GM19463 (cell line): ENCODE data around the gene RIOK1.
"Not testable (repeated sequence)": the region's sequence is repeated elsewhere in the genome, so short reads cannot be mapped to it uniquely, and the experiment has no call there.

Experiments
- ATAC-seq: cut with Tn5 transposase; IDR thresholded peaks from one replicate; pipeline ENCODE4 v1.9.1; 2021; ENCODE audit warnings: mild to moderate bottlenecking, moderate library complexity; ENCODE audit not compliant: unreplicated experiment

The RIOK1 gene

GRCh38 chr6:7389451-7390225 is at the start of gene RIOK1, which contains the start of gene CAGE1:
Gene RIOK1 (plus strand): TSS chr6:7389808. CDS start chr6:7390003, 195 bp downstream.
Gene CAGE1 (minus strand): TSS chr6:7389742. CDS start chr6:7387173, 2,569 bp downstream.
- peak; percentile 94 for ATAC-seq

GRCh38 chr6:7341271-7341670 is 48.3 kb upstream of the RIOK1 start:
- no peak for ATAC-seq

GRCh38 chr6:7341989-7342742 is 47.4 kb upstream of the RIOK1 start:
- ATAC-seq, result peak; percentile 77

GRCh38 chr6:7343546-7344475 is 45.8 kb upstream of the RIOK1 start:
- ATAC-seq, result no peak

GRCh38 chr6:7344773-7345450 is 44.7 kb upstream of the RIOK1 start:
- ATAC-seq, result not testable (repeated sequence)

- ATAC-seq, result not testable (repeated sequence)
Observed at GRCh38 chr6:7347551-7347997, 42.0 kb upstream of the RIOK1 start.

- ATAC-seq, result not testable (repeated sequence)
Observed at GRCh38 chr6:7350591-7350990, 39.0 kb upstream of the RIOK1 start.

GRCh38 chr6:7351916-7352315 is 37.7 kb upstream of the RIOK1 start:
- ATAC-seq, result not testable (repeated sequence)

GRCh38 chr6:7367408-7367807 is 22.2 kb upstream of the RIOK1 start:
- ATAC-seq, result no peak

- no peak for ATAC-seq
Observed at GRCh38 chr6:7373739-7374138, 15.9 kb upstream of the RIOK1 start.

GRCh38 chr6:7377961-7378360 is 11.6 kb upstream of the RIOK1 start:
- ATAC-seq, result no peak

- ATAC-seq, result no peak
Observed at GRCh38 chr6:7378740-7379139, 10.9 kb upstream of the RIOK1 start.

GRCh38 chr6:7381092-7381491 is 8.5 kb upstream of the RIOK1 start:
- no peak for ATAC-seq

GRCh38 chr6:7389162-7389450 is 502 bp upstream of the RIOK1 start:
- no peak for ATAC-seq

GRCh38 chr6:7390226-7390878 is 744 bp downstream of the RIOK1 start:
- no peak for ATAC-seq

GRCh38 chr6:7391151-7391550 is 1.5 kb downstream of the RIOK1 start:
- ATAC-seq, result no peak

GRCh38 chr6:7392402-7392801 is 2.8 kb downstream of the RIOK1 start:
- ATAC-seq, result no peak

- ATAC-seq, result no peak
Observed at GRCh38 chr6:7401075-7401474, 11.5 kb downstream of the RIOK1 start.

GRCh38 chr6:7402716-7403115 is 13.1 kb downstream of the RIOK1 start:
- ATAC-seq, result no peak

GRCh38 chr6:7404546-7404945 is 14.9 kb downstream of the RIOK1 start:
- no peak for ATAC-seq
